HG02798 (cell line): ENCODE data around the gene APC.

ENCODE experiments used
- ATAC-seq: cut with Tn5 transposase; IDR thresholded peaks from one replicate; pipeline ENCODE4 v1.9.1; 2021; ENCODE audit warnings: mild to moderate bottlenecking; ENCODE audit not compliant: unreplicated experiment, poor library complexity

Gene APC

GRCh38 chr5:112737463-112738190 lies at the start of gene APC:
TSS of gene APC (plus strand) at chr5:112737885. CDS start at chr5:112754891, 17,006 bp downstream.
- ATAC-seq, result peak; percentile 100

GRCh38 chr5:112689155-112689909 lies 48.4 kb upstream of the APC start:
- ATAC-seq, result no peak

GRCh38 chr5:112690605-112691338 lies 46.9 kb upstream of the APC start:
- ATAC-seq, result no peak

- no peak for ATAC-seq
Measured at GRCh38 chr5:112691339-112691680, 46.4 kb upstream of the APC start.

GRCh38 chr5:112691758-112692157 lies 45.9 kb upstream of the APC start:
- ATAC-seq, result no peak

GRCh38 chr5:112692472-112692871 lies 45.2 kb upstream of the APC start:
- ATAC-seq, result no peak

- ATAC-seq, result no peak
Measured at GRCh38 chr5:112693301-112693700, 44.4 kb upstream of the APC start.

GRCh38 chr5:112694853-112695709 lies 42.6 kb upstream of the APC start:
- ATAC-seq, result no peak

GRCh38 chr5:112696786-112697185 lies 40.9 kb upstream of the APC start:
- no peak for ATAC-seq

- ATAC-seq, result no peak
Measured at GRCh38 chr5:112697322-112697721, 40.4 kb upstream of the APC start.

GRCh38 chr5:112697833-112698232 lies 39.9 kb upstream of the APC start:
- no peak for ATAC-seq

GRCh38 chr5:112703866-112704820 lies 33.5 kb upstream of the APC start:
- no peak for ATAC-seq

- no peak for ATAC-seq
Measured at GRCh38 chr5:112706446-112707016, 31.2 kb upstream of the APC start.

GRCh38 chr5:112707187-112708102 lies 30.2 kb upstream of the APC start:
- peak; percentile 97 for ATAC-seq

GRCh38 chr5:112708103-112708622 lies 29.5 kb upstream of the APC start:
- no peak for ATAC-seq

GRCh38 chr5:112709416-112709815 lies 28.3 kb upstream of the APC start:
- no peak for ATAC-seq

GRCh38 chr5:112710896-112711295 lies 26.8 kb upstream of the APC start:
- no peak for ATAC-seq

GRCh38 chr5:112711436-112711835 lies 26.2 kb upstream of the APC start:
- ATAC-seq, result no peak
